ENCODE results near the gene IKZF5. TPM values are rescaled to one million over a fixed set of nuclear protein-coding genes. Genes with fewer than 3 reads are reported as not detected.

IKZF5 gene
- total RNA-seq, 1 experiment from 2014 or later, result 7.9 TPM

- no peak for TF ChIP-seq ATF3 (CRISPR knock-in tag; conservative IDR thresholded peaks at IDR 0.05)
- no peak for TF ChIP-seq TEAD1 (CRISPR knock-in tag; IDR thresholded peaks at IDR 0.05)
Measured at GRCh38 chr10:122984708-122985107, 23.9 kb downstream of the IKZF5 start (continued).

GRCh38 chr10:122983898-122984297, 24.7 kb downstream of the IKZF5 start:
- ChIA-PET POLR2A (no interaction called here), CTCF (no interaction called here)
- ATAC-seq, result no peak
- H3K27me3 Mint-ChIP-seq (ENCODE audit: low read depth), result no peaks in the 10 kb centered on the region
- H3K36me3 Mint-ChIP-seq, result no peaks in the 10 kb centered on the region
- peaks cover 13% of the 10 kb centered on the region for H3K4me1 Mint-ChIP-seq
- no peak overlapping the region for H3K4me3 Mint-ChIP-seq
- TF ChIP-seq TP53 (CRISPR knock-in tag; IDR thresholded peaks at IDR 0.05) (no peak), ZNF416 (CRISPR knock-in tag; IDR thresholded peaks at IDR 0.05) (no peak), GRHL2 (CRISPR knock-in tag; IDR thresholded peaks at IDR 0.05; ENCODE audit: insufficient replicate concordance, severe bottlenecking) (no peak), SMAD3 (CRISPR knock-in tag; IDR thresholded peaks at IDR 0.05; ENCODE audit: borderline replicate concordance) (no peak), ATF1 (CRISPR knock-in tag; IDR thresholded peaks at IDR 0.05) (no peak), FOXP4 (CRISPR knock-in tag; IDR thresholded peaks at IDR 0.05) (no peak), ESRRA (CRISPR knock-in tag; IDR thresholded peaks at IDR 0.05; ENCODE audit: borderline replicate concordance) (no peak), ZNF396 (CRISPR knock-in tag; IDR thresholded peaks at IDR 0.05; ENCODE audit: borderline replicate concordance) (no peak), NR2C2 (CRISPR knock-in tag; IDR thresholded peaks at IDR 0.05) (no peak), MLX (CRISPR knock-in tag; IDR thresholded peaks at IDR 0.05) (no peak), IRF2 (CRISPR knock-in tag; IDR thresholded peaks at IDR 0.05; ENCODE audit: borderline replicate concordance, low read depth) (no peak), ZNF281 (CRISPR knock-in tag; IDR thresholded peaks at IDR 0.05) (no peak)
- DNase-seq (ENCODE audit: low spot score), result no peak
- no peaks in the 10 kb centered on the region for H3K9me3 Mint-ChIP-seq
- H3K27ac Mint-ChIP-seq, result no peak overlapping the region

GRCh38 chr10:122981066-122981464, 27.5 kb downstream of the IKZF5 start:
- Mint-ChIP-seq H3K36me3 (no peaks in the 10 kb centered on the region), H3K4me1 (peaks cover 13% of the 10 kb centered on the region), H3K27me3 (ENCODE audit: low read depth) (peaks cover 3% of the 10 kb centered on the region; the same call in 1 of the 2 replicates), H3K9me3 (no peaks in the 10 kb centered on the region), H3K27ac (no peak overlapping the region; the same call in 1 of the 2 replicates), H3K4me3 (peak overlapping the region; percentile 81)
- no peak for DNase-seq (ENCODE audit: low spot score)
- ChIA-PET POLR2A (no interaction called here), CTCF (interaction anchor here (0.8 to 3.1 kb wide), 11 partner anchors 9 to 332 kb away, joined by 3 to 12 read pairs (median 4); no protein-coding TSS in a partner anchor)
- ATAC-seq, result peak; percentile 16; the same call in 1 of the 2 replicates
- TF ChIP-seq NFATC4 (CRISPR knock-in tag; IDR thresholded peaks at IDR 0.05) (no peak), USF1 (CRISPR knock-in tag; IDR thresholded peaks at IDR 0.05) (no peak), ZNF121 (CRISPR knock-in tag; IDR thresholded peaks at IDR 0.05) (no peak), HMGXB4 (CRISPR knock-in tag; IDR thresholded peaks at IDR 0.05) (no peak), ATF1 (CRISPR knock-in tag; IDR thresholded peaks at IDR 0.05) (no peak), NFE2L1 (CRISPR knock-in tag; IDR thresholded peaks at IDR 0.05) (no peak), TEAD1 (CRISPR knock-in tag; IDR thresholded peaks at IDR 0.05) (no peak), ZSCAN18 (CRISPR knock-in tag; IDR thresholded peaks at IDR 0.05) (no peak), NR2C2 (CRISPR knock-in tag; IDR thresholded peaks at IDR 0.05) (no peak), ETV6 (CRISPR knock-in tag; IDR thresholded peaks at IDR 0.05) (no peak), CDX4 (CRISPR knock-in tag; IDR thresholded peaks at IDR 0.05; ENCODE audit: borderline replicate concordance) (no peak), GRHL2 (CRISPR knock-in tag; IDR thresholded peaks at IDR 0.05; ENCODE audit: insufficient replicate concordance, severe bottlenecking) (no peak), OVOL2 (CRISPR knock-in tag; IDR thresholded peaks at IDR 0.05; ENCODE audit: borderline replicate concordance) (no peak), CREB1 (CRISPR knock-in tag; IDR thresholded peaks at IDR 0.05) (no peak)
